ENCODE results near the gene RGS11.

RGS11 gene

DNA sequence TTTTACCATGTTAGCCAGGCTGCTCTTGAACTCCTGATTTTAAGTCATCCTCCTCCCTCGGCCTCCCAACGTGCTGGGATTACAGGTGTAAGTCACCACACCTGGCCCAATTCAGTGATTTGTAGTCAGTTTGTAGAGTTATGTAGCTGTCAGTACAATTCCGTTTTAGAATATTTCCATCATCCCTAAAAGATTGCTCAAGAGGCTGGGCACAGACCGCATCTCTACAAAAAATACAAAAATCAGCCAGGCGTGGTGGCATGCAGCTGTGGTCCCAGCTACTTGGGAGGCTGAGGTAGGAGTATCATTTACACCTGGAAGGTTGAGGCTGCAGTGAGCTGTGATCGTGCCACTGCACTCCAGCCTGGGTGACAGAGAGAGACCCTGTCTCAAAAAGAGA lies 20.6 kb downstream of the RGS11 start:
- H3K36me3 ChIP-seq (ENCODE audit: control insufficient read depth, insufficient read depth, low read length): peaks cover 8% of the 10 kb centered on the region
- no peaks in the 10 kb centered on the region for H3K27me3 ChIP-seq (replicated peaks; ENCODE audit: control insufficient read depth, insufficient read depth, low read length)
- H3K4me3 ChIP-seq (replicated peaks; ENCODE audit: low read depth, low read length): no peak overlapping the region
- DNase-seq (ENCODE audit: extremely low read depth, insufficient read length): no peak
- TF ChIP-seq, protein P1, sequence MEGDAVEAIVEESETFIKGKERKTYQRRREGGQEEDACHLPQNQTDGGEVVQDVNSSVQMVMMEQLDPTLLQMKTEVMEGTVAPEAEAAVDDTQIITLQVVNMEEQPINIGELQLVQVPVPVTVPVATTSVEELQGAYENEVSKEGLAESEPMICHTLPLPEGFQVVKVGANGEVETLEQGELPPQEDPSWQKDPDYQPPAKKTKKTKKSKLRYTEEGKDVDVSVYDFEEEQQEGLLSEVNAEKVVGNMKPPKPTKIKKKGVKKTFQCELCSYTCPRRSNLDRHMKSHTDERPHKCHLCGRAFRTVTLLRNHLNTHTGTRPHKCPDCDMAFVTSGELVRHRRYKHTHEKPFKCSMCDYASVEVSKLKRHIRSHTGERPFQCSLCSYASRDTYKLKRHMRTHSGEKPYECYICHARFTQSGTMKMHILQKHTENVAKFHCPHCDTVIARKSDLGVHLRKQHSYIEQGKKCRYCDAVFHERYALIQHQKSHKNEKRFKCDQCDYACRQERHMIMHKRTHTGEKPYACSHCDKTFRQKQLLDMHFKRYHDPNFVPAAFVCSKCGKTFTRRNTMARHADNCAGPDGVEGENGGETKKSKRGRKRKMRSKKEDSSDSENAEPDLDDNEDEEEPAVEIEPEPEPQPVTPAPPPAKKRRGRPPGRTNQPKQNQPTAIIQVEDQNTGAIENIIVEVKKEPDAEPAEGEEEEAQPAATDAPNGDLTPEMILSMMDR (IDR thresholded peaks at IDR 0.05; ENCODE audit: insufficient read depth, low read length, poor library complexity, severe bottlenecking): no peak

DNA sequence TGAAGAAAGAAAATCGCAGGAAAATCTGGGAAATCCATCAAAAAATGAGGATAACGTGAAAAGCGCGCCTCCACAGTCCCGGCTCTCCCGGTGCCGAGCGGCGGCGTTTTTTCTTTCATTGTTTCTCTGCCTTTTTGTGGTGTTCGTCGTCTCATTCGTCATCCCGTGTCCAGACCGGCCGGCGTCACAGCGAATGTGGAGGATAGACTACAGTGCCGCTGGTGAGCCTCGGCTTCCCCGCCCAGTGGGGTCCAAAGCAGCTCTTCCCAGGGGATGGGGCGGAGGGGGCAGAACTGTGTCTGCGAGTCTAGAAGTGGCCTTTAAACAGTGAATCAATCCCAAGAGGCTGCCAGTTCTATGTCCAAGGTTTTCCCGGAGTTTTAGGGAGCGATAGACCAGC lies 21.3 kb downstream of the RGS11 start:
- Histone ChIP-seq H3K4me3 (replicated peaks; ENCODE audit: low read depth, low read length) (no peak overlapping the region), H3K36me3 (ENCODE audit: control insufficient read depth, insufficient read depth, low read length) (peaks cover 5% of the 10 kb centered on the region), H3K27me3 (replicated peaks; ENCODE audit: control insufficient read depth, insufficient read depth, low read length) (no peaks in the 10 kb centered on the region)
- DNase-seq (ENCODE audit: extremely low read depth, insufficient read length): no peak
- TF ChIP-seq, protein P1 (IDR thresholded peaks at IDR 0.05; ENCODE audit: insufficient read depth, low read length, poor library complexity, severe bottlenecking): no peak

DNA sequence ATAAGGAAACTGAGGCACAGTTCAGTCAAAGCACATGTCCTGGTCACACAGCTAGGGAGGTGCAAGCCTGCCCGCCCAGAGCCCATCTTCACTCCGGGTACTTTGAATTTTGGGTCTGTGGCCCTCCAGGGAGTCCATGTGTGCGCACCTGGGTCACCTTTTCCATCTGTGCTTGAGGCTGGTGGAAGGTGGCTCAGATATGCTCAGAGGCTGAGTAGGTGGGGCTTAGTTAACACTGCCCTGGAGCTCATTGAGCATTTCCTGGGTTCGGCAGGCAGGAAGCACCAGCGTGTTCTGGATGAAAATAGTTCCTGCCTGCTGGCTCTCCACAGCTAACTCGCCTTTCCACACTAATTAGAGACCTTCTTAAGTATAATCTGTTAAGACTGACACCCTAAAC lies 21.9 kb downstream of the RGS11 start:
- TF ChIP-seq, protein P1 (IDR thresholded peaks at IDR 0.05; ENCODE audit: insufficient read depth, low read length, poor library complexity, severe bottlenecking): no peak
- no peaks in the 10 kb centered on the region for H3K27me3 ChIP-seq (replicated peaks; ENCODE audit: control insufficient read depth, insufficient read depth, low read length)
- peaks cover 5% of the 10 kb centered on the region for H3K36me3 ChIP-seq (ENCODE audit: control insufficient read depth, insufficient read depth, low read length)
- H3K4me3 ChIP-seq (replicated peaks; ENCODE audit: low read depth, low read length): no peak overlapping the region
- DNase-seq (ENCODE audit: extremely low read depth, insufficient read length): no peak

DNA sequence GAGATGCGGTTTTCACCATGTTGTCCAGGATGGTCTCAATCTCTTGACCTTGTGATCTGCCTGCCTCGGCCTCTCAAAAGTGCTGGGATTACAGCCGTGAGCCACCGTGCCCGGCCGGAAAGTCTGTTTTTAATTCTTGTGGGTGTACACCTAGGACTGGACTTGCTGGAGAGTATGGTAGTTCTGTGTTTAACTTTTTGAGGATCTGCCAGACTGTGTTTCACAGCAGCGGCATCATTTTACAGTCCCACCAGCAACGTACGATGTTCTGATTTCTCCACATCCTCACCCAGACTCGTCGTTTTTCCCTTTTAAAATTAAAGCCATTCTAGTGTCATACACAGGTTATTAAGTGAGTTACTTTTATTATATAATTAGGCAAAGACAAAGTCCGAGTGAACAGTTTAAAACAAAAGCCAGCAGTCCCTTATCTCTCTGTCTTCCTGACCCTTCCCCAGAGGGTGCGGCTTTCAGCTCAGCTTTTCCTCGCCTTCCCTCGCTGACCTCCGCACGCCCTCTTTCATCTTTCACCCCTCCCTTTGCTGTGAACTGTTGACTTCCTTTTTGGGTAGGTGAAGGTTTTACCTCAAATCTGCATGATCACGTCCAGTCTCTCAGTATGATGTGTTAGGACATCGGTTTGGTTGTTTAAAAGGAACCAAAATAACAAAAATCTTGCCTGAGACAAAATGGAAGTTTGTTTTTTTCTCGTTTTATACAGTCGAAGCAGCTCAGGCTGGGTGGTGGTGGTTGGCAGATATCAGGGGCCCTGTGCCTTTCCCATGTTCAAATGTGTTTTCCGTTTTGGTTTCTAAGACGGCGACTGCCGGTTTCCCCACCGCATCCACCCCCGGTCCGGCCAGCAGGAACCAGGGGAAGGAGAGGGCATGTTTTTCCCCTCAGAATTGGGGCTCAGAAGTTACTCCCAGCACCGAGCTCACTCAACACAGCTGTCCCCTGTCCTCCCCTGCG lies 23.1 kb downstream of the RGS11 start:
- peaks cover 5% of the 10 kb centered on the region for H3K36me3 ChIP-seq (ENCODE audit: control insufficient read depth, insufficient read depth, low read length)
- TF ChIP-seq, protein P1 (IDR thresholded peaks at IDR 0.05; ENCODE audit: insufficient read depth, low read length, poor library complexity, severe bottlenecking): no peak
- no peak overlapping the region for H3K4me3 ChIP-seq (replicated peaks; ENCODE audit: low read depth, low read length)
- H3K27me3 ChIP-seq (replicated peaks; ENCODE audit: control insufficient read depth, insufficient read depth, low read length): no peaks in the 10 kb centered on the region
- no peak for DNase-seq (ENCODE audit: extremely low read depth, insufficient read length)

DNA sequence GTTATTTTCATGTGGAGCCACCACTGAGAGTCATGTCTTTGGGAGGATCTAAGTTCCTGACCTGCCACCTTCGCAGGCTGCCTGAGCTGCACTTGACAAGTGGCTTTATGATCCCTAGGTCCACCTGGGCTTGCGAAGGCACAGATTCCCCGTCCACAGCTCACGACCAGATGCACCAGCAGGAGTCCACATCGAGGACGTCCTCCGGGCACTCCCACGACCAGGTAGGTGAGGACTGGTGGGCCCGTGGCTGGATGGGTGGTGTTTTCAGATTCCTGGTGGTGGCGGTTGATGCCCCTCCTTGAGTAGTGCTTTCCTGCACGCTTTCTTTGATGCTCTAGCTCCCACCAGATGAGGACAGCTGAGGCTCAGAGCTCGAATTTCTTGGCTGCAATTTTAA lies 26.3 kb downstream of the RGS11 start:
- no peak for DNase-seq (ENCODE audit: extremely low read depth, insufficient read length)
- Histone ChIP-seq H3K36me3 (ENCODE audit: control insufficient read depth, insufficient read depth, low read length) (peaks cover 3% of the 10 kb centered on the region), H3K27me3 (replicated peaks; ENCODE audit: control insufficient read depth, insufficient read depth, low read length) (no peaks in the 10 kb centered on the region), H3K4me3 (replicated peaks; ENCODE audit: low read depth, low read length) (no peak overlapping the region)
- TF ChIP-seq, protein P1 (IDR thresholded peaks at IDR 0.05; ENCODE audit: insufficient read depth, low read length, poor library complexity, severe bottlenecking): no peak

Measured in GM06990 (cell line).